Measurements from ENCODE around the gene SPECC1L. TPM values are rescaled to one million over a fixed set of nuclear protein-coding genes. Genes with fewer than 3 reads are reported as not detected.
"Not testable (repeated sequence)": the region's sequence is repeated elsewhere in the genome, so short reads cannot be mapped to it uniquely, and the experiment has no call there.

The SPECC1L gene
- total RNA-seq, 2 donors from 2014 or later = 61.9 to 69.1 TPM

GRCh38 chr22:24245584-24246561 lies 24.8 kb upstream of the SPECC1L start:
- H3K4me1 Mint-ChIP-seq; H3K9me3 Mint-ChIP-seq; H3K9me3 ChIP-seq (ENCODE audit: control insufficient read depth, low read length); H3K4me1 ChIP-seq (ENCODE audit: control insufficient read depth, insufficient read depth, low read length); H3K9ac ChIP-seq (ENCODE audit: extremely low read depth, low read length, poor library complexity, severe bottlenecking); H3K36me3 ChIP-seq (ENCODE audit: control insufficient read depth, insufficient read depth, low read length); H3K4me3 ChIP-seq (ENCODE audit: low read length); H3K4me3 Mint-ChIP-seq; H3K36me3 Mint-ChIP-seq (ENCODE audit: low read depth); H3K27me3 ChIP-seq (ENCODE audit: control insufficient read depth, insufficient read depth, low read length, poor library complexity, severe bottlenecking); H3K27me3 Mint-ChIP-seq (ENCODE audit: insufficient read depth); H3K27ac Mint-ChIP-seq; DNase-seq; H3K27ac ChIP-seq (ENCODE audit: low read depth, low read length): not testable (repeated sequence)
- 87 to 100% methylated on average over 2 to 17 of the region's 18 CpGs for WGBS, 2 experiments (ENCODE audit: insufficient coverage in 1 of 2, insufficient read length in 1 of 2)

GRCh38 chr22:24247011-24247507 lies 23.6 kb upstream of the SPECC1L start:
- TF ChIP-seq CTCF (conservative IDR thresholded peaks at IDR 0.05) = no peak
- Mint-ChIP-seq H3K9me3 (no peaks in the 10 kb centered on the region), H3K27me3 (ENCODE audit: insufficient read depth) (no peaks in the 10 kb centered on the region), H3K36me3 (ENCODE audit: low read depth) (no peaks in the 10 kb centered on the region), H3K27ac (no peak overlapping the region), H3K4me1 (peaks cover 5% of the 10 kb centered on the region), H3K4me3 (no peak overlapping the region)
- no peaks in the 10 kb centered on the region for H3K4me1 ChIP-seq (ENCODE audit: control insufficient read depth, insufficient read depth, low read length)
- DNase-seq = no peak
- no peak overlapping the region for H3K27ac ChIP-seq (ENCODE audit: low read depth, low read length)
- no peaks in the 10 kb centered on the region for H3K27me3 ChIP-seq (ENCODE audit: control insufficient read depth, insufficient read depth, low read length, poor library complexity, severe bottlenecking)
- 86 to 93% methylated on average over 4 to 6 of the region's 6 CpGs for WGBS, 2 experiments (ENCODE audit: insufficient coverage in 1 of 2, insufficient read length in 1 of 2)
- H3K9ac ChIP-seq (ENCODE audit: extremely low read depth, low read length, poor library complexity, severe bottlenecking) = no peak overlapping the region
- H3K9me3 ChIP-seq (ENCODE audit: control insufficient read depth, low read length) = no peaks in the 10 kb centered on the region
- H3K36me3 ChIP-seq (ENCODE audit: control insufficient read depth, insufficient read depth, low read length) = no peaks in the 10 kb centered on the region
- no peak overlapping the region for H3K4me3 ChIP-seq (ENCODE audit: low read length)

- Histone ChIP-seq H3K27ac (ENCODE audit: low read depth, low read length) (no peak overlapping the region), H3K27me3 (ENCODE audit: control insufficient read depth, insufficient read depth, low read length, poor library complexity, severe bottlenecking) (no peaks in the 10 kb centered on the region), H3K4me1 (ENCODE audit: control insufficient read depth, insufficient read depth, low read length) (no peaks in the 10 kb centered on the region), H3K9ac (ENCODE audit: extremely low read depth, low read length, poor library complexity, severe bottlenecking) (no peak overlapping the region), H3K36me3 (ENCODE audit: control insufficient read depth, insufficient read depth, low read length) (no peaks in the 10 kb centered on the region), H3K9me3 (ENCODE audit: control insufficient read depth, low read length) (no peaks in the 10 kb centered on the region), H3K4me3 (ENCODE audit: low read length) (no peak overlapping the region)
- Mint-ChIP-seq H3K27me3 (ENCODE audit: insufficient read depth) (no peaks in the 10 kb centered on the region), H3K36me3 (ENCODE audit: low read depth) (no peaks in the 10 kb centered on the region), H3K4me3 (no peak overlapping the region), H3K4me1 (peaks cover 5% of the 10 kb centered on the region), H3K9me3 (no peaks in the 10 kb centered on the region), H3K27ac (no peak overlapping the region)
- DNase-seq = peak; percentile 96
- TF ChIP-seq CTCF (conservative IDR thresholded peaks at IDR 0.05) = peak; percentile 88
- WGBS, 2 experiments (ENCODE audit: insufficient coverage in 1 of 2, insufficient read length in 1 of 2) = 61 to 74% methylated on average over 6 to 23 of the region's 23 CpGs
Measured at GRCh38 chr22:24247564-24248344, 22.9 kb upstream of the SPECC1L start.

GRCh38 chr22:24248611-24249010 lies 22.0 kb upstream of the SPECC1L start:
- not testable (repeated sequence) for DNase-seq; H3K36me3 ChIP-seq (ENCODE audit: control insufficient read depth, insufficient read depth, low read length); H3K9me3 ChIP-seq (ENCODE audit: control insufficient read depth, low read length); H3K36me3 Mint-ChIP-seq (ENCODE audit: low read depth); H3K4me3 ChIP-seq (ENCODE audit: low read length); H3K4me3 Mint-ChIP-seq; H3K27ac ChIP-seq (ENCODE audit: low read depth, low read length); H3K27ac Mint-ChIP-seq; H3K27me3 ChIP-seq (ENCODE audit: control insufficient read depth, insufficient read depth, low read length, poor library complexity, severe bottlenecking); H3K4me1 ChIP-seq (ENCODE audit: control insufficient read depth, insufficient read depth, low read length); H3K9ac ChIP-seq (ENCODE audit: extremely low read depth, low read length, poor library complexity, severe bottlenecking); H3K27me3 Mint-ChIP-seq (ENCODE audit: insufficient read depth); H3K4me1 Mint-ChIP-seq; H3K9me3 Mint-ChIP-seq
- 94 to 100% methylated on average over 6 to 9 of the region's 15 CpGs for WGBS, 2 experiments (ENCODE audit: insufficient coverage in 1 of 2, insufficient read length in 1 of 2)

- H3K27me3 ChIP-seq (ENCODE audit: control insufficient read depth, insufficient read depth, low read length, poor library complexity, severe bottlenecking); H3K27ac ChIP-seq (ENCODE audit: low read depth, low read length); H3K9me3 Mint-ChIP-seq; H3K4me3 Mint-ChIP-seq; H3K27ac Mint-ChIP-seq; H3K36me3 Mint-ChIP-seq (ENCODE audit: low read depth); H3K4me3 ChIP-seq (ENCODE audit: low read length); H3K27me3 Mint-ChIP-seq (ENCODE audit: insufficient read depth); DNase-seq; H3K36me3 ChIP-seq (ENCODE audit: control insufficient read depth, insufficient read depth, low read length); H3K9ac ChIP-seq (ENCODE audit: extremely low read depth, low read length, poor library complexity, severe bottlenecking); H3K4me1 ChIP-seq (ENCODE audit: control insufficient read depth, insufficient read depth, low read length); H3K4me1 Mint-ChIP-seq; H3K9me3 ChIP-seq (ENCODE audit: control insufficient read depth, low read length): not testable (repeated sequence)
- WGBS, 2 experiments (ENCODE audit: insufficient coverage in 1 of 2, insufficient read length in 1 of 2) = 100% methylated on average over 1 of the region's 8 CpGs; no CpG with 5 or more reads in 1 of the 2 experiments
Measured at GRCh38 chr22:24249413-24249812, 21.2 kb upstream of the SPECC1L start.
